HG03460 (cell line): Measurements from ENCODE around the gene SIN3A.
A peak's percentile ranks its signal among the peaks of the same experiment; 100 is the strongest.
"Not testable (repeated sequence)": the region's sequence is repeated elsewhere in the genome, so short reads cannot be mapped to it uniquely, and the experiment has no call there.

Experiments used
- ATAC-seq: cut with Tn5 transposase; IDR thresholded peaks from one replicate; pipeline ENCODE4 v1.9.1; 2021; ENCODE audit not compliant: unreplicated experiment

Gene SIN3A

GRCh38 chr15:75339531-75340240, 111.8 kb downstream of the SIN3A start:
- ATAC-seq: no peak

- ATAC-seq: no peak
These were observed 112.7 kb downstream of the SIN3A start for GRCh38 chr15:75338661-75339240.

- ATAC-seq: peak; percentile 46
These were observed 115.7 kb downstream of the SIN3A start, which contains the start of gene COMMD4 for GRCh38 chr15:75335705-75336355. Gene COMMD4, plus strand, starts transcription at chr15:75336063. Its CDS starts 27 bp downstream, at chr15:75336090.

GRCh38 chr15:75335313-75335704, 116.2 kb downstream of the SIN3A start:
- no peak for ATAC-seq

GRCh38 chr15:75333654-75334419, 117.7 kb downstream of the SIN3A start:
- not testable (repeated sequence) for ATAC-seq

- ATAC-seq: not testable (repeated sequence)
These were observed 119.4 kb downstream of the SIN3A start for GRCh38 chr15:75332093-75332492.

- ATAC-seq: no peak
These were observed 121.9 kb downstream of the SIN3A start for GRCh38 chr15:75329571-75329970.

- no peak for ATAC-seq
These were observed 122.8 kb downstream of the SIN3A start for GRCh38 chr15:75328493-75329314.

- no peak for ATAC-seq
These were observed 124.0 kb downstream of the SIN3A start for GRCh38 chr15:75327491-75327890.

GRCh38 chr15:75327005-75327404, 124.5 kb downstream of the SIN3A start:
- no peak for ATAC-seq

- no peak for ATAC-seq
These were observed 125.6 kb downstream of the SIN3A start for GRCh38 chr15:75325922-75326321.

GRCh38 chr15:75321711-75322110, 129.8 kb downstream of the SIN3A start:
- ATAC-seq: no peak
